ENCODE data around the gene GFRA4. TPM values are rescaled to one million over a fixed set of nuclear protein-coding genes. Genes with fewer than 3 reads are reported as not detected.

GFRA4 gene, protein sequence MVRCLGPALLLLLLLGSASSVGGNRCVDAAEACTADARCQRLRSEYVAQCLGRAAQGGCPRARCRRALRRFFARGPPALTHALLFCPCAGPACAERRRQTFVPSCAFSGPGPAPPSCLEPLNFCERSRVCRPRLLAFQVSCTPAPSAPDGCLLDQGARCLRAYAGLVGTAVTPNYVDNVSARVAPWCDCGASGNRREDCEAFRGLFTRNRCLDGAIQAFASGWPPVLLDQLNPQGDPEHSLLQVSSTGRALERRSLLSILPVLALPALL
- not detected for total RNA-seq

DNA sequence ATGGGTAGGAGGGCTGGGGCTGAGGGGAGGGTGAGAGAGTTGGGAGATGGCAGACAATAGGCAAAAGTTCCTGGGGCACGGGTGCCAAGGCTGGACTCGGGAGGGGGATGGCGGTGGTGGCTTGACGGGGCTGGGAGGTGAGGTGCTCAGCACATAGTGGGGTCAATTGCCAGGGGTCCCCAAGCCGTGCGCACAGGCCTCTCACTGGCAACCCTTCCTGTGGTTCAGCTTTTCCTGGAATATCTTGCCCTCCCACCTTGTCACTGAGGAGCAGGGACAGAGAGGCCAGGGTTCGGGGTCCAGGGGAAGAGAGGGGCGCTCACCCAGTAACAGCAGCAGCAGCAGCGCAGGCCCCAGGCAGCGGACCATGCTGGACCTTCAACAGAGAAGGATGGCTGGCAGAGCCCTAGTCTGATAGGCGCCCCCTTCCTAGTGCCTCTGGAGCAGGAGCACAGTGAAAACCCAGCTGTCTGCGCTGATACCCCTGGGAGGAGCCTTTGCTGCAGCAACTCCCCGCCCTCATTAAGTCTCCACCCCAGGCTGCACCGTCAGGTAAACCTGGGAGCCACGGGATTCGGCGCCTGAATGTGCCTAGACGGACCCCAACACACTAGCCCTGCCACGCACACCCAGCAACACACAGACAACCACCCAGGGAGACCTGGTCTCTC lies at the start of gene GFRA4:
GFRA4 (minus strand) TSS at position 369 of the 671 bp plus-strand sequence; CDS start at position 369, 0 bp downstream.
- Mint-ChIP-seq H3K27me3 (peaks cover 68% of the 10 kb centered on the region), H3K27ac (no peak within 1 kb of the TSS), H3K36me3 (peaks cover 4% of the 10 kb centered on the region), H3K4me1 (peaks cover 34% of the 10 kb centered on the region), H3K4me3 (no peak within 1 kb of the TSS), H3K9me3 (no peaks in the 10 kb centered on the region)
- no peak for ATAC-seq (ENCODE audit: low read depth)
- DNase-seq = no peak
- POLR2A ChIA-PET = no interaction called here

DNA sequence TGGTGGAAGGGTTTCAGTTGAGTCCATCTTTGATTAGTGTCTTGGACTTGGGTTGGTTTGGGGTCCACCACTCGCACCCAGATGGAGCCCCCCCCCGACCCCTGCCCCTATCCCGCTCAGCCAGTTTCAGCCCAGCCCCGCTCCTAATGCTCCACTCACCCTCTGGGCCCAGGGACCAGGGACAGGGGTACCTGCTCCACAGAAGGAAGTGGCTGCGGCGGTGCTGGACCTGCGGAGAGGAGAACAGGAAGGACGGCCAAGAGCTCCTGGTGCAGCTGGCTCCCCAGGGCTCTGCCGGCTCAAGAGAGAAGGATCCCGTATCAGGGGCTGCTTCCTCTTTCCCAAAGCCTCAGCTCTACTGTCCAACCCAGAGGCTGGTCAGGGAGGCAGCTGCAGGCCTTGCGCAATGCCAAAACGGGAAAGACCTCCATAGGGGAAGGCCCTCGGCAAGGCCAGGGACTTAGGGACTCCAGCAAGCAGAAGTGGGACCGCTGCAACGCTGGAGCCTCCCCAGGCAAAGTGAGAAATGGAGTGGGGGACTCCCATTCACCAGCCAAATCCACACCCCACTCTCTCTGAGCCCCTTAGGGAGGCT lies 49.2 kb upstream of the GFRA4 start, which contains the start of gene SIGLEC1:
SIGLEC1 (minus strand) TSS at position 322 of the 595 bp plus-strand sequence. CDS start 5,472 bp downstream, outside the sequence.
- ATAC-seq (ENCODE audit: low read depth) (no peak), DNase-seq (no peak)
- Mint-ChIP-seq H3K27ac (no peak within 1 kb of the TSS), H3K4me3 (no peak within 1 kb of the TSS), H3K9me3 (no peaks in the 10 kb centered on the region), H3K36me3 (no peaks in the 10 kb centered on the region), H3K27me3 (peaks cover 6% of the 10 kb centered on the region), H3K4me1 (peaks cover 1% of the 10 kb centered on the region)
- POLR2A ChIA-PET = no interaction called here

DNA sequence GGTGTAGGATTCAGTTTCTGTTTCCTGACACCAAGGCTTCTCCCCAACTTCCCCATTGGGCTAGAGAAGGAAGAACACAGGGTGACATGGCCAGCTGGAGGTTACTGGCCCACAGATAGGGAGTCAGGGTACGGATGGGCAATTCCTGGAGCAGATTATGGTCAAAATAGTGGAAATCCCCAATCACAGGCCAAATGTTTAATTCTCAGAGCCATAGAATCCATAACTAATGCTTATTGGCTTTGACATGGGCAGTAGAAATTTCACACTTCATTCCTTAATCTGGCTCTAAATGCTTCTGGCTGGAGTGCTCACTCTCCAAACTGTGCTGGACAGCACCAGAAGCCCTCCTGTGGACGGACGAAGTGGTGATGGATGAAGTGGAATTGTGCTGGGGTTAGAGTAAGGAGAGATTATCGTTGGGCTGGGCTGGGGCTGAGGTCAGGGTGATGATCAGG lies 48.3 kb upstream of the GFRA4 start:
- no peaks in the 10 kb centered on the region for H3K36me3 Mint-ChIP-seq

DNA sequence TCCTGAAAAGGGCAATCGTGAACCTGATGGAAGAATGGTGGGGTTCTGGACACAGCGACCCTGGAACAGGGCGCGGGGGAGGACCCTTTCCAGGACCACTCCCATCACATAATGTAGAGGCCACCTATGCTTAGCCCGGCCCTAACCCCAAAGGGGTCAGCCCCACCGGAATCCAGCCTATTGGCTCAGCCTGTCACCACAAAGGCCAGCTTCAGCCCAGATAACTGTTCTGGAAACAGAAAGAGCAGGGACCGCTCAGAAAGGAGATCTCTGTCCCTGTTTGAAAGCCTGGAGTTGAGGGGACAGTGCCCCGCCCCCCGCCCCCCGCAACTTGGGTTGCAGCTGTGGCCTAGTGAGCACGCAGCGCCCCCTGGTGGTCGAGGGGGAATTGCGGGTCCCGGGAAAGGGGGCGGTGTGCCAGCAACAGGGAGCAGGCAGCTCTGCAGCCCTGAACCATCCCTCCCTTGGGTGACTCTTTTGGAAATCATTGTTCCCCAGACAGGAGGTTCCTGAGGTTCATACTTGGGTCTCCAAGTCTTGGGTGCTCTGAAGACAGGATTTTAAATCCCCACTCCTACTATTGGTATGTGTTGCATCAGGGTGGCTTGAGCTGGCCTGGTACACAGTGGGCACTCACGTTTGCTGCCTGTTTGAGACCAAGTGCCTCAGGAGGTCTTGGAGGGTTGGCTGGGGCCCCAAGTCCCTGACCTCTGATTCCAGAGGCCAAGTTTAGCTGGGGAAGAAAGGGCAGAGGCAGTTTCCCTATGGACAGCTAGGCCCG lies 47.7 kb upstream of the GFRA4 start:
- POLR2A ChIA-PET = no interaction called here
- ATAC-seq (ENCODE audit: low read depth) (peak; percentile 59), DNase-seq (peak; percentile 89)
- H3K36me3 Mint-ChIP-seq = no peaks in the 10 kb centered on the region
- no peaks in the 10 kb centered on the region for H3K9me3 Mint-ChIP-seq
- no peak overlapping the region for H3K27ac Mint-ChIP-seq
- no peak overlapping the region for H3K4me3 Mint-ChIP-seq
- H3K4me1 Mint-ChIP-seq = peaks cover 1% of the 10 kb centered on the region
- H3K27me3 Mint-ChIP-seq = peaks cover 4% of the 10 kb centered on the region

More for the DNA sequence above, 48.3 kb upstream of the GFRA4 start:
- ATAC-seq (ENCODE audit: low read depth) (no peak), DNase-seq (no peak)
- Mint-ChIP-seq H3K9me3 (no peaks in the 10 kb centered on the region), H3K27ac (no peak overlapping the region), H3K27me3 (peaks cover 6% of the 10 kb centered on the region), H3K4me1 (peaks cover 1% of the 10 kb centered on the region), H3K4me3 (no peak overlapping the region)
- POLR2A ChIA-PET = no interaction called here

DNA sequence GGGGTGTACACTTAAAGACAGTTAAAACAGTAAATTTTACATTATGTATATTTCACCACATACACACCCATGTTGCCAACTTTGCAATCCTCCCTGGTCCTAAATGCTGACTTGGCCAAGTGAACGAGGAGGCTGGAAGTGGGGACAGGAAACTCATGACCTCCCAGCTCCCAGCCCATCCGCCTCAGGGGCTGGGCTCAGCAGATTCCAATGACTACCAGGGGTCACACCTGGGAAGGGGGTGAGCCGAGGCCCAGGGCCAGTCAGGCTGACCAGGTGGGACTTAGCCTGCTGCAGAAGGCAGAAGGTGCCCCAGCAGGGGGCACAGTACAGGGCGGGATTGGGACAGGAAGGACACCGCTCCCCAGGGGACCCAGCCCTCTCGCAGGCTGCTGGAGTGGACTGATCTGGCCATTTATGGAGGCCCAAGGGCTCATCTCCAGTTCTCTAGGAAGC lies 46.8 kb upstream of the GFRA4 start:
- peaks cover 1% of the 10 kb centered on the region for H3K4me1 Mint-ChIP-seq
- H3K27ac Mint-ChIP-seq = no peak overlapping the region
- POLR2A ChIA-PET = no interaction called here
- no peaks in the 10 kb centered on the region for H3K9me3 Mint-ChIP-seq
- peaks cover 2% of the 10 kb centered on the region for H3K27me3 Mint-ChIP-seq
- H3K36me3 Mint-ChIP-seq = no peaks in the 10 kb centered on the region
- DNase-seq = no peak
- H3K4me3 Mint-ChIP-seq = no peak overlapping the region
- no peak for ATAC-seq (ENCODE audit: low read depth)

DNA sequence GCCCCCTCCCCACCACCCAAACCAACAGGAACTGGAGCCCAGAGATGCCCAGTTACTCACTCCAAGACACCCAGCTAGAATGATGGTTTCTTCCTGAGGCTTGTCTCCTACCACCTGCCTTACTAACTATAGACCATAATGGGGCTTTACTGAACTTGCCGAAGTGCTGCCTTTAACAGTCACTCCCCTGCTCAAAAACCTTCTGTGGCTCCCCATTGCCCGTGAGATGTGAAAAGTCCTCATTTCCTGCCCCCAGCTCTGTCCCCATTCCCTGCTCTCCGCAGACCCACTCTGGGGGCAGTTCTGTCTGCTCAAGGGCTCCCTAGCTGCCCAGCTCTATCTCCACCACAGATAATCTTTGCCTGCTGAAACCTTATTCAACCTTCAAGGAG lies 44.3 kb upstream of the GFRA4 start:
- no peaks in the 10 kb centered on the region for H3K9me3 Mint-ChIP-seq
- ATAC-seq (ENCODE audit: low read depth) (no peak), DNase-seq (no peak)
- no peaks in the 10 kb centered on the region for H3K36me3 Mint-ChIP-seq
- H3K27me3 Mint-ChIP-seq = peaks cover 3% of the 10 kb centered on the region
- POLR2A ChIA-PET = no interaction called here
- no peak overlapping the region for H3K4me3 Mint-ChIP-seq
- H3K27ac Mint-ChIP-seq = no peak overlapping the region
- peaks cover 1% of the 10 kb centered on the region for H3K4me1 Mint-ChIP-seq

DNA sequence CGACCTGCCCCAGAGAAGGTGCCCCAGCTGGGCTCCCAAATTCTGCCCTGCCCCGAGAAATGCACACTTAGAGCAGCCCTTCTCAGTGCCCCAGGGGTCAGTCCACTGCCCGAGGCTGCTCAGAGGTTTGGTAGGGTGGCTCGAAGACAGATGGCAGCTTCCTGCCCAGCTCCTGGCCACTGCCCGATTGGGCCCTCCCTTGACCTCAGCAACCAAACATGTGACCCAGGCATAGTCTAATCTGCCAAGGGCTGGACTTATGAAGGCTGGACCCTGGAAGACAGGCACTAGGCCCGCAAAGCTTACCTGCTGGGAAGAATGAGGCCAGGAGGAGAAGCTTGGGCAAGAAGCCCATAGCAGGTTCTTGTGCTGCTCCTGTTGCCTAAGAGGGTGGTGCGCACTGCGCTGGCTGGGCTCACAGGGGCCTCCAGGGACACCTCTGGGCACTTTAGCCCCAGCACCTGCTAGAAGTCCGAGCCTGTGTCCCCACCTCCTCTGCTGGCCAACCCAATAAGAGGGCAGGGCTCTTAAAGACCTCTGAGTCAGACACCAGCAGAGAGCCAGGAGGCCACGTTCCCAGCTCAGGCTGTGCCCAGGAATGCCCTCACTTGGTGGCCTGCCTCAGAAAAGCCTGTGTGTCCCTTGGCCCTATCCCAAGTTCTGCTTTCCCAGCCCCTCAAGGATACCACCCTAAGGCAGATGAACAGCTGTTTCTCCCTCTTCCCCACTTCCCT lies 43.7 kb upstream of the GFRA4 start:
- H3K9me3 Mint-ChIP-seq = no peaks in the 10 kb centered on the region
- no peak for DNase-seq
- H3K36me3 Mint-ChIP-seq = no peaks in the 10 kb centered on the region
- no peak overlapping the region for H3K4me3 Mint-ChIP-seq
- POLR2A ChIA-PET = no interaction called here
- peaks cover 1% of the 10 kb centered on the region for H3K4me1 Mint-ChIP-seq
- no peak for ATAC-seq (ENCODE audit: low read depth)
- no peak overlapping the region for H3K27ac Mint-ChIP-seq
- peaks cover 3% of the 10 kb centered on the region for H3K27me3 Mint-ChIP-seq

DNA sequence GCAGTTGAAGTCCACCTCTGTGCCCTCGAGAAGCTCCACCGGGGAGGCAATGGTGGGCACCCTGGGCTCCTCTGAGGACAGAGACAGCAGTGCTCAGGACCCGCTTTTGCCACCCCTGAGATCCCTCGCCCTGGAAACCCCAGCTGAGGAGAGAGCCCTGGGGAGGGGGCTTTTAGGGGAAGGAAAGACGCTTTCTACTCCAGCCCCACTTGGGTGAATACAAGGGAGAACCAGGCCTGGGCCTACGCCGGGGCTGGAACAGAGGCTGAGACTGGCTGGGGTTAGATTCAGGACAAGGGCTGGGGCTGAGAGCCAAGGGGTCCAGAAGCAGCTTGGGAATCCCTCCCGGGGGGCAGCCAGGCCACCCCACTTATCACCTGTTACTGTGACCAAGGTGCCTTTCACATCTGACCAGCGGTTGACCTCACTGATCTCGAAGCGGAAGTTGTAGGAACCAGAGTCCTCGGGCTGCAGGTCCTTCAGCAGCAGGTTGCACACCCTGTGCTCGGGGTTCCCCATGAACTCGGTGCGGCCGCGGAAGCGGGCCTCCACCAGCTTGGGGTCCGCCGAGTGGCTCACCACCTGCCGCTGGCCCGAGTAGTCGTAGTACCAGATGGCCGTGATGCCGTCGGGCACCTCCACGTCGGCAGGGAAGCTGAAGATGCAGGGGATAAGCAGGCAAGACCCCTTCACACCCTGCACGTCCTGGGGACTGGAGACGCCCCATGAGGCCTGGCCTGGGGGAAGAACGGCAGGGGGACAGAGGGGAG lies 43.0 kb upstream of the GFRA4 start:
- no peaks in the 10 kb centered on the region for H3K4me1 Mint-ChIP-seq
- H3K4me3 Mint-ChIP-seq = no peak overlapping the region
- ATAC-seq (ENCODE audit: low read depth) = no peak
- H3K36me3 Mint-ChIP-seq = no peaks in the 10 kb centered on the region
- H3K27me3 Mint-ChIP-seq = peaks cover 3% of the 10 kb centered on the region
- no peak overlapping the region for H3K27ac Mint-ChIP-seq
- no peaks in the 10 kb centered on the region for H3K9me3 Mint-ChIP-seq
- DNase-seq = no peak
- POLR2A ChIA-PET = no interaction called here

DNA sequence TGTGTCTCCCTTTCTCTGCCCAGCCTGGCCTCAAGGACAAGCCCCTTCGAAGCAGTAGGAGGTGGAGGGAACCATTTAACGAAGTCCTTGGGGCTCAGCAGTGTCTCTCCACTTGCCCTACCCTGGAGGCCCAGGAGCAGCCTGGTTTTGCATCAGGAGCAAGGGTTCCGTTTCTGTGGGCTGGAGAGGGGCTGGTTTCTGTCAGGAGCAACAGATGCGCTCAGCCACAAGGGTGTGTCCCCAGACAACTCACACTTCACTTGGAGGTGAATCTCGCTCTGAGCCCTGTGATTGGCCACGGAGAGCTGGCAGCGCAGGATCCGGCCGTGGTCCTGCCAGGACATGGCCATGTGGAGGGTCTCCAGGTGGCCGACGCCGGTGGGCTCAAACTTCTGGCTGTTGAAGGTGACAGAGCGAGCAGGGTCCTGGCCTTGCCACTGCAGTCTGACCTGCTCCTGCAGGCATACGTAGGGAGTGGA lies 42.3 kb upstream of the GFRA4 start:
- H3K4me1 Mint-ChIP-seq = no peaks in the 10 kb centered on the region
- POLR2A ChIA-PET = no interaction called here

DNA sequence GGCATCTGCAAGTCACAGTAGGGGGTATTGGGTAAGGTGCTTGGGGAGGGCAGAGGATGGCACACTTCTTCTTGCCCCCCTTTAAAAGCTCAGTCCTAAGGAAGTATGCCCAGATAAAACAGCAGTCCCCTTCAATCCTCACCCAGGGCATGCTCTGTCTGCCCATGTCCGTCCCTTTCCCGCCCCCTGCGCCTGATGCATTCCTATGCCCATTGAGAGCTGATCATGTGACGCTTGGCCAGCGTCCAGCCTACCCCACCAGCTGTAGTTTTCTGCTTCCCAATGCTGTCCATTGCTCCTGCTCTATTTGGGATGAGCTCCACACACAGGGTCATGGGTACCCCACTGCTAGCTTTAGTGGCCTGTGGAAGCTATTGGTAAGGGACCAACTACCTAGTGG lies 40.9 kb upstream of the GFRA4 start:
- Mint-ChIP-seq H3K36me3 (no peaks in the 10 kb centered on the region), H3K27me3 (peaks cover 3% of the 10 kb centered on the region), H3K4me1 (no peaks in the 10 kb centered on the region), H3K27ac (no peak overlapping the region), H3K9me3 (no peaks in the 10 kb centered on the region), H3K4me3 (no peak overlapping the region)
- no peak for DNase-seq
- no peak for ATAC-seq (ENCODE audit: low read depth)
- POLR2A ChIA-PET = no interaction called here

More for the DNA sequence above, 42.3 kb upstream of the GFRA4 start:
- H3K27me3 Mint-ChIP-seq = peaks cover 3% of the 10 kb centered on the region
- no peaks in the 10 kb centered on the region for H3K9me3 Mint-ChIP-seq
- no peaks in the 10 kb centered on the region for H3K36me3 Mint-ChIP-seq
- no peak overlapping the region for H3K4me3 Mint-ChIP-seq
- DNase-seq (no peak), ATAC-seq (ENCODE audit: low read depth) (no peak)
- H3K27ac Mint-ChIP-seq = no peak overlapping the region

DNA sequence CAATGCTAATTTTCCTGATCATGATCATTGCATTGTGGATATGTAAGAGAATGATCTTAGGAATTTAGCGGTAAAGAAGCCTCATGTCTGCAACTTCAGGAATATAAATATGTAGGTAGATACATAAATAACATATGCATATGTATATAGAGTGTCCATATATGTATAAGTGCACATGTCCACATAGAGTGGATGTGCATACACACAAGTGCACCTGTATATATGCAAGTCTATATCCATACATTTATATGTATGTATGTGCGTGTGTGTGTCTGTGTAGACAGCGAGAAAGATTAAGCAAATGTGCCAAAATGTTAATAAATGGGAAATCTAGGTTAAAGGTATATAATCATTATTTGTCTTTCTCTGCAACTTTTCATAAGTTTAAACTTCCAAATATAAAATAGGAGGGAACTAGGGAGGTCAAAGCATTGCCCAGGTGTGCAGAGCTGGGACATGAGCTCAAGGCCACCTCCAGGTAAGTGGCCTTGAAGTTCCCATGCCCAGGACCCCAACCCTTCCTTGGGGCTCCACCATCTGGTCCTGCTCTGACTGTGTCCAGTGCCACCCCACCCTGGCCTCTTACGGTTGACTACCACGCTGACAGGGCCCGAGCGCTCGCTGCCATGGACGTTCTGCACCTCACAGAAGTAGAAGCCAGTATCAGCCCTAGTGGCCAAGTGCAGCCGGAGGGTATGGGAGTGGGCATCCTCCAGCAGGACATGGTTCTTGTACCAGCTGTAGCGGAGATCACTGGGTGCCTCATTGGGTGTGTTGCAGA lies 39.6 kb upstream of the GFRA4 start:
- Mint-ChIP-seq H3K4me3 (no peak overlapping the region), H3K4me1 (no peaks in the 10 kb centered on the region)

More for the DNA sequence above, 39.6 kb upstream of the GFRA4 start:
- no peaks in the 10 kb centered on the region for H3K36me3 Mint-ChIP-seq
- H3K9me3 Mint-ChIP-seq = no peaks in the 10 kb centered on the region
- DNase-seq (no peak), ATAC-seq (ENCODE audit: low read depth) (no peak)
- peaks cover 2% of the 10 kb centered on the region for H3K27me3 Mint-ChIP-seq
- H3K27ac Mint-ChIP-seq = no peak overlapping the region
- POLR2A ChIA-PET = no interaction called here

Data from activated naive CD8-positive, alpha-beta T cell treated with anti-CD3 and anti-CD28 coated beads, Interleukin-2, amount 10 ng/mL, durations not matched to agents 7 days and 5 days (primary cell).